NB4 (cell line): ENCODE results near the gene CDH22.

Experiments used
- DNase-seq: peaks from one replicate; pipeline ENCODE4 v3.0.0; 2010; ENCODE audit warnings: low read depth
- H3K4me3 ChIP-seq: one replicate; pipeline ENCODE4 v1.5.1; 2011; ENCODE audit warnings: mild to moderate bottlenecking, low read depth, low read length, moderate library complexity
- CTCF ChIP-seq: IDR thresholded peaks from one replicate; pipeline ENCODE4 v1.5.1; 2012; ENCODE audit warnings: low read depth, low read length
- MAX ChIP-seq: IDR thresholded peaks from 2 replicates; pipeline ENCODE4 v1.6.1; 2011; ENCODE audit warnings: low read depth, low read length
- MYC ChIP-seq: IDR thresholded peaks from 2 replicates; pipeline ENCODE4 v1.6.1; 2011; ENCODE audit warnings: low read depth, low read length
- POLR2A ChIP-seq: IDR thresholded peaks from 2 replicates; pipeline ENCODE4 v1.6.1; 2011; ENCODE audit warnings: mild to moderate bottlenecking; ENCODE audit not compliant: insufficient read length; ENCODE audit errors: extremely low read depth

Gene CDH22

GRCh38 chr20:46341074-46342009, 33.0 kb upstream of the CDH22 start:
- no peak for DNase-seq
- no peak overlapping the region for H3K4me3 ChIP-seq
- no peak for TF ChIP-seq POLR2A
- no peak for TF ChIP-seq CTCF
- no peak for TF ChIP-seq MAX
- TF ChIP-seq MYC, result no peak

DNA sequence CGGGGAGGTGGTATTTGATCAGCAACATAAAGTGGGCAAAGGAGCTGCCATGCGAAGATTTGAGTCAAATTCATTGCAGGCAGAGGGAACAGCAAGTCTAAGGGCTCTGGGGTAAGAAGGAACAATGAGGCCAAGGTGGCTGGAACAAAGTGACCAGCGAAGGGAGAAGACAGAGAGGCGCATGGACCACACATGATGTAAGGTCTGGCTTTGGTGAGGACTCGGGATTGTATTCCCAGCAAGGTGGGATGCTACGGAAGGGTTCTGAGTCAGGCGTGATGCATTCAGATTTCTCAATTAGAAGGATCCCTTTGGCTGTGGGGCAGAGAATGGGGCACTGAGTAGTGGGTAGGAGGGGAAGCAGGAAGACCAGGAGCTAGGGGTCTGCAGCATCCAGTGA, 30.7 kb upstream of the CDH22 start:
- DNase-seq, result no peak
- H3K4me3 ChIP-seq, result no peak overlapping the region
- TF ChIP-seq MYC (no peak), POLR2A (no peak), MAX (no peak), CTCF (no peak)

DNA sequence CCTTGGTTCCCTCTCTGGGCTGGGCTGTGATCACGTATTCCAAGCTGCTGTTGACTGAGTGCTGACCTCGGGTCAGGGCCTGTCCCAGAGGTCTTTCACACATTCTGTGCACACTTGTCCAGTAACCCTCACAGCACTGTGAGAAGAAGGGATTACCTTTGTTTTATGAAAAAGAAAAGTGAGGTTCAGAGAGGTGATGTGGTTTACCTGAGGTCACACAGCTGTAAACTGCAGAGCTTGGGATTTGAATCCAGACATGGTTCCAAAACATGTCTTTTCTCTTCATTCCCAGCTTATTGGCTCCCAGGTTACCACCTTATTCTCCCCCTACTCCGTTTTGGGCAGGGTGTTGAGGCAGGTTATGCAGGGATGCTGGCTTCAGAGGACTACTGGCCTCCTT, 28.4 kb upstream of the CDH22 start:
- H3K4me3 ChIP-seq, result no peak overlapping the region
- no peak for DNase-seq
- TF ChIP-seq MAX (no peak), MYC (no peak), POLR2A (no peak), CTCF (no peak)

- no peak for DNase-seq
- H3K4me3 ChIP-seq, result no peak overlapping the region
- no peak for TF ChIP-seq MAX
- no peak for TF ChIP-seq CTCF
- no peak for TF ChIP-seq MYC
- TF ChIP-seq POLR2A, result no peak
Measured at GRCh38 chr20:46334303-46334904, 26.1 kb upstream of the CDH22 start.

DNA sequence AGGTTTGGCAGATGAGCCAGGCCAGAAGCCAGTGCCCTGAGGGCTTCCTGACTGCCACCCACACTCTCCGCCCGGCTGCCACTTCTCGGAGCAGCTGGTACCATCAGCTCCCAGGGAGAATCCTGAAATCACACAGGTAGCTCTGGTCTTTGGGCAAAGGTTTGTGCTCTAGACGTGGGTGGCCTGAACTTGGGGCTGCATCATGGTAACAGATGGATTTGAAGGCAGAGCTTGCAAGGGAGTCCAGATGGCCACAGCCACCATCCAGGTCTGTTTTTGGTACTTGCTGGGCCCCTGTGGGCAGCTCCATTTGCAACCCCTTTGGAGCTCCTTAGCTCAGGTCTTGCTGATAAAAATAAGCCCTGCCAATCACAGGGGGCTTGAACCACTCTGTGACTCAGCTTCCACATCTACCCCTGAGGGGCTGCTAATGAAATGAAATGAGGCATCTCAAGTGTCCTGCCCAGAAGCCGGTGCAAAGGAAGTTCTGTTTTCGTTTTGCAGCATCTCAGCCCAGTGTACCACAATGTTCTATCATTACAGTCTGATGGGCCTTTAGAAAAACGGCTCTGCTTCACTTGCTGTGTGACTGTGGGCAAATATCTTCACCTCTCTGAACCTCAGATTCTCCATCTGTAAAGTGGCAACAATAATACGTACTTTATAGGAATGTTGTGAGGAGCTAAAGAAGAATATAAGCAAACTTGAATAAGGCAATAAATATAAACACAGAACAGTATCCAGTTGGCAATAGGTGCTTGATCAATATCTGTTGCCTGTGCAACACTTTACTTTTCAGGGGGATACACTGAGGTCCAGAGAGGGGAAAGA, 25.1 kb upstream of the CDH22 start:
- DNase-seq, result no peak
- no peak for TF ChIP-seq MYC
- H3K4me3 ChIP-seq, result no peak overlapping the region
